Myometrial cell (primary cell): ENCODE measurements around the gene NEDD4. TPM values are rescaled to one million over a fixed set of nuclear protein-coding genes. Genes with fewer than 3 reads are reported as not detected.

Experiments used
- total RNA-seq: library from RNA; depleted of rRNA; stranded (reverse); fragments of >200 nt; gene quantifications from 2 replicates; pipeline ENCODE4 v1.2.3, GENCODE V29; 2015

The NEDD4 gene
- 26.8 and 33.8 TPM in 2 replicates for total RNA-seq

DNA sequence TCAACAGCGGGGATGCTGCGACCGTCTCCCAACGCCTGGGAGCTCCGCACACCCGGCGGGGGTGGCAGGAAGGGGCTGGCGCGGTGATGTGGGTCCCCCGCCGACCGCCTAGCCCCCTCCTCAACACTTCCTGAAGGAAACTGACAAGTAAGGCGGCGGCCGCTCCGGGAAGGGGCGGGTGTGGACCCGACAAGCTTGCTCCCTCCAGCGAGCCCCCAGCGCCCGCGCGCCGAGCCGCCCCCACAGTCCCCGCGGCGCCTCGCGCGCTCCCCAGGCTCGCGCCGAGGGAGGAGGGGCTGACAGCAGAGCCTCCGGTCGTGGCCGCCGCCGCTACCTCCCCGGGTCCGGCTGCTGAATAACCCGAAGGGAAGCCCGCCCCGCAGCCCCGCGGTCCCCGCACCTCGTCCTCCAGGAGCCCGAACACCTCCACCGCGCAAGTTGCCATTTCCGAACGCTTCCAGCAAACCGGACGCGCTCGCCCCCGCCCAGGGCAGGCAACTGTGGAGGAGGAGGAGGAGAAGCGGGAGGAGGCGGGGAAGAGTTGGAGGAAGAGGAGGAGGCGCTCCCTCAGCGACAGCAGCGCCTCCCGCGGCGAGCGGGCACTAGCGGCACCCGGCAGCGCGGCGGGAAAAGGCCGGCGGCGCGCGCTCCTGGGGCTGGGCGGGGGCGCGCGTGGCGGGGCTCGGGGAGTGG lies at the start of gene NEDD4:
TSS of gene NEDD4 (minus strand) at position 502 of the 693 bp plus-strand sequence. CDS start at position 445, 57 bp downstream.

